ENCODE data around the gene C16orf82.
"Not testable (repeated sequence)": the region's sequence is repeated elsewhere in the genome, so short reads cannot be mapped to it uniquely, and the experiment has no call there.

The C16orf82 gene

GRCh38 chr16:27066668-27067537 lies at the start of gene C16orf82:
C16orf82 (plus strand) TSS chr16:27066927.
- no peak for DNase-seq (ENCODE audit: low read depth in 3 of 3)

DNA sequence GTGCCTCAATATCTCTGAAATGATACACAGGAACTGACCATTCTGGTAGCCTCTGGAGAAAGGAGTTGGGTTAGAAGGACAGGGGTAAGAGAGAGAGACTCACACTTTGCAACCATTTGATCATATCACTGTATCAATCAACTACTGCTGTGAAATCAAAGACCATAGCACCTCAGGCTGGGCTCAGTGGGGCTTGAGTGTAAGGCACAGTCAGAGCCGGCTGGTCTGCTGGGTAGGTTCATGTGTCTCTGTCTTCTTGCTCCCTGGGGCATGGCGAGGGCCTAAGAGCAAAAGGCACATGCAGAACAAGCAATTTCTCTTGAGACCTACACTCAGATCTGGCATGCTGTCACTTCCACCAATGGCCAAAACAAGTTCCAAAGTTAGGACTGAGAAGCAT lies 46.7 kb upstream of the C16orf82 start:
- no peak for DNase-seq (ENCODE audit: low read depth in 3 of 3)

DNA sequence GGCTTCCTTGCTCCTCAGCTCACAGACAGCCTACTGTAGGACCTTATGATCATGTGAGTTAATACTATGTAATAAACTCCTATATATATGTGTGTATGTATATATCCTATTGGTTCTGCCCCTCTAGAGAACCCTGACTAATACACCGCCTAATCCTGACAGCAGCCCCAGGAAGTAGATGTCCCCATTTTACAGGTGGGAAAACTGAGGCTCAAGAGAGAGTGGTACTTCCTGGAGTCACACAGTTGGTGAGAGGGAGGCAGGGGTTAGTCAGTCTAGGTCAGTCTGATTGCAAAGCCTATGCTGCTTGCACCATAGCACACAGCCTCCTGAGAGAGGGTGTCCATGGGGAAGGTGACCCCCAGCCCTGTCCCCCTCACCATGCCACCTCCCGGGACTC lies 42.7 kb upstream of the C16orf82 start:
- no peak for DNase-seq (ENCODE audit: low read depth in 3 of 3)

DNA sequence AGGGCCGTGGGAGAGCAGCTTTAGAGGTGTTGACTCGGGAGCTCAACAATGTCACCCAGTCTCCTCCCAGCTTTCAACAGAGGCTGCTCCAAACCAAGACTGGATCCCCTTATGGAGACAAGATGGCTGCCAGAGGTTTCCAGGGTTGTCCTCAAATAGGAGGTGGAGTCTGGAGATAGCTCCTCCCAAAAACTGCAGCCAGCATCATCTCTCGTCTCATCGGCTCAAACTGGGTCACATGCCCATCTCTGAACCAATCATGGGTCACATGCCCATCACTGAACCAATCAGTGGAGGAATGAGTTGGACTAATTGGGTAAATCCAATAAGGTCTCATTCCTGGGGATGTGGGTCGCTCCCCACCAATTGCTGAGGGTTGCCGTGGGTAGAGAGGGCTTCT lies 41.1 kb upstream of the C16orf82 start:
- DNase-seq (ENCODE audit: low read depth in 3 of 3), result no peak

- DNase-seq (ENCODE audit: low read depth in 3 of 3), result no peak
Observed at GRCh38 chr16:27027971-27028370, 38.8 kb upstream of the C16orf82 start.

GRCh38 chr16:27028591-27029110 lies 38.1 kb upstream of the C16orf82 start:
- no peak for DNase-seq (ENCODE audit: low read depth in 3 of 3)

- no peak for DNase-seq (ENCODE audit: low read depth in 3 of 3)
Observed at GRCh38 chr16:27029525-27029924, 37.2 kb upstream of the C16orf82 start.

DNA sequence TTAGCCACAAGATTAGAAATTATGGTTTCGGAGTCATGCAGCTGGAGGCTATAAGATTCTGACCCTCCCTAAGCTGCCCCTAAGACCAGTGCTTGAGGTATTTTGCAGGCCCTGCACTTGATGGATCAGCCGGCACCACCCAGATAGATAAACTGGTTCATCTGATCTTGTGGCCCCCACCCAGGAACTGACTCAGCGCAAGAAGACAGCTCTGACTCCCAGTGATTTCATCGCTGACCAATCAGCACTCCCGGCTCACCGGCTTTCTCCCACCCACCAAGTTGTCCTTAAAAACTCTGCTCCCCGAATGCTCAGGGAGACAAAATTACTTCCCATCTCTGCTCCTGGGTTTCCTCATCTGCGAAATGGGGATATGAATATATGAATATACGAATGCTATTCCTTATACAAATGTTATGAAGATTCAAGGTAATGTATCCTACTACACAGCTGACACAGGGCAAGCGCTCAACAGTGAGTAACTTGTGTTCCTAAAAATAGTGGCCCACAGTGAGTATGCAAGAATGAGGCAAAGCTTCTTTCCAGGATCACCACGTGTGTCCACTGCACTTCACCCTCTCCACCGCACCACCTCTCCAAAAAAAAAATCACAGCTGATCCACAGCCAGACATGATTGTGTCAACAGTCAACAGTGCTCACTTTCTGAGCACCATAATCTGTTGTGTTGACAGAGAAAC lies 33.3 kb upstream of the C16orf82 start:
- DNase-seq (ENCODE audit: low read depth in 3 of 3), result no peak

GRCh38 chr16:27040732-27041131 lies 26.0 kb upstream of the C16orf82 start:
- DNase-seq (ENCODE audit: low read depth in 3 of 3), result no peak

GRCh38 chr16:27046958-27047518 lies 19.7 kb upstream of the C16orf82 start:
- DNase-seq (ENCODE audit: low read depth in 3 of 3), result no peak

DNA sequence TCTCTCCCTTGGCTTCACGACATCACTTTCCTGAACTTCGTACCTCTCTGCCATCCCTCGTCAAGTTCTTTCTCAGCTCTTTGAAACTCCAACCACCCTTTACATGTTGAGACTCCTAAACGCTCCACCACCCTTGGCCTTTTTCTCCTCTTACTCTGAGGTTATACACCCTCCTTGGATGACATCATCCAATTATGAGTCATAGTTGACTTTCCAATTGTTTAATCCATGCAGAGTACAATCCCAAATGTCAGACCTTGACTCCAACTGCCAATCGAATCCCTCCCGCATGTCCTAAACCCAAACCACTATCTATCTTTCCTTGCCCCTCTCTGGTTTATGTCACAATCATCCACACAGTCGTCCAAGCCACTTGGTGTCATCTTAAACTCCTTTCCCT lies 18.4 kb upstream of the C16orf82 start:
- no peak for DNase-seq (ENCODE audit: low read depth in 3 of 3)

GRCh38 chr16:27049117-27049516 lies 17.6 kb upstream of the C16orf82 start:
- no peak for DNase-seq (ENCODE audit: low read depth in 3 of 3)

DNA sequence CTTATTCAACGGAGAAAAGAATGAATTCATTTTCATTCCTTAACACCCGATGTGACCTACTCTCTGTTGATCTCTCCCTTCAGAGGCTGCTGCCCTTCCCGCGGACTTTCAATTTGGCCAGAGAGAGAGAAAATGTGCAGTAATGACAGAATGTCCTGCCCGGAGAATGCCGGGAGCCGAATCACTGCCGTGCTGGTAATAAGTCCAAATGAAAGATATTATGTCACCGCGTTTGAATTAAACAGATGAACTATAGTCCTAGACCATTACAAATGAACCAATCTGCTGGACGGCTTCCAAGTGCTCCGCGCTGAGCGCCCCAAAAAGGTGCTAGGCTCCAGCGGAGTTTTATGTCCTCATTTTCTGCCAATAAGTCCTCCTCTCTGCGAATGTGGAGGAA lies 14.7 kb upstream of the C16orf82 start:
- no peak for DNase-seq (ENCODE audit: low read depth in 3 of 3)

GRCh38 chr16:27053996-27054395 lies 12.7 kb upstream of the C16orf82 start:
- no peak for DNase-seq (ENCODE audit: low read depth in 3 of 3)

- no peak for DNase-seq (ENCODE audit: low read depth in 3 of 3)
Observed at GRCh38 chr16:27058299-27058698, 8.4 kb upstream of the C16orf82 start.

DNA sequence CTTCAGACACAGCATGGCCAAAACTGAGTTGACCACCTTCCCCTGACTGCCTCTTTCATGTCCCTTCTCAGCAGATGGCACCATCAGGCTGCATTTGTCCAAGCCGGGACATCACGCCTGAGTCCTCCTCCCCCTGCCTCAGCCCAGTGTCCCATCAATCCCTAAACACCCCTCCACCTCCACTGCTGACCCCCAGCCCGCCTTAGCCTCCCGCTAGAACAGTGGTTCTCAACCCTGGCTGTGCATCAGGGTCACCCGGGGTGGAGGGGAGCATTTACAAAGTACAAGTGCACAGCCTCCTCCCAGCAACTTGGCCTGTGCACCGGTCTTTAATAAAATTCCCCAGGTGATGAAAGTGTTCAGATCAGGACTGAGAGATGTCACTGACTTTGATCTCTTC lies 4.0 kb downstream of the C16orf82 start:
- no peak for DNase-seq (ENCODE audit: low read depth in 3 of 3)

DNA sequence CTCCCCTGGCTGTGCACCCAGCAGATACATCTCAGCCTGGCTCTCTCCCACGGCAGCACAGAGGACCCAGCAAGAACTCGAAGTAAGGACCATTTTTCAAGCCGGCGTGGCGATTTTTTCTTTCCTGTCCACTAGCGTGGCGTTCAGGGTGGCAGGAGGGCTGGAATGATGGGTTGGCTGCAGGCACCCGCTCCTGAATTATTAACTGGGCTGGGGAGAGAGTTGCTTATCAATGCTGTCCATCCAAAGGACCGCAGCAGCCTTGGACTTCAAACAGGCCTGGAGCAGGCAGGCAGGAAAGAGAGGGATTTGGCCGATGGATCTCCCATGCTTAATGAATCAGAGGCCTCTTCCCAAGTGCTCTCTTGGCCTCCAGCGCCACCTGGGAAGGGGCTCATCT lies 7.0 kb downstream of the C16orf82 start:
- no peak for DNase-seq (ENCODE audit: low read depth in 3 of 3)

GRCh38 chr16:27080895-27081294 lies 14.2 kb downstream of the C16orf82 start:
- DNase-seq (ENCODE audit: low read depth in 3 of 3), result no peak

GRCh38 chr16:27083861-27084261 lies 17.1 kb downstream of the C16orf82 start:
- no peak for DNase-seq (ENCODE audit: low read depth in 3 of 3)

DNA sequence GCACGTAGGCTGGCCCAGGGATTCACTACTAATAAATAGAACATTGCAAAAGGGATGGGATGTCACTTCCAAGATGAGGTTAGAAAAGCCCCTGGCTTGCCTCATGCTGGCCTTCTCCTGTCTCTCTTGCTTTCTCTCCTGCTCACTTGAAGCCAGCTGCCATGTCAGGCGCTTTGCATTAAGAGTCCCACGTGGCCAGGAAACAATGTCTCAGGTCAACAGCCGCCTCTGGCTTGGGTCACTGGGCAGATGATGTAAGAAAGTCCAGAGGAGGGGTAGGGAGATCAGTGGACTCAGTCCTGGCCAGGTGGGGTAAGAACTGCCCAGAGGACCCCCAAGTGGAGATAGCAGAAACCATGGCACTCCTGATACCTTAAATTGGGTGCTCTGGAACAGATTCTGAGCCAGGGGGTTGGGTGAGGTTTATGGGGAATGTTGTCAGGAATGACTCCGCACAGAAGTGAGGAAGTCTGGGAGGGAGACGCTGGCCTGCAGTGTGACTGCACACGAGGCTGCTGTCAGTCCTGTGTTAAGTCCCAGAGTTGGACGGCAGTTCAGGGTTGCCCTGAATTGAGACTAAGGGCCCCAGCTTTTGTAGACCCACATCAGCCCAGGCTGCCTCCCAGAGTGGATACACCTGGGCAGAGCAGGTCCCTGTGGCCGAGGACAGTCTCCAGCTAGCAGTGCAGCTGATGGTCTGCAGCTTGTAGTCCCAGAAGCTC lies 17.7 kb downstream of the C16orf82 start:
- DNase-seq (ENCODE audit: low read depth in 3 of 3), result no peak

- DNase-seq (ENCODE audit: low read depth in 3 of 3), result no peak
Observed at GRCh38 chr16:27085182-27085581, 18.5 kb downstream of the C16orf82 start.

GRCh38 chr16:27086031-27086430 lies 19.3 kb downstream of the C16orf82 start:
- DNase-seq (ENCODE audit: low read depth in 3 of 3), result not testable (repeated sequence)

Measured in stimulated activated CD4-positive, alpha-beta T cell treated with anti-CD3 and anti-CD28 coated beads, TNF-alpha, amount 100 ng/mL, for 4 hours (primary cell).